ENCODE results near the gene FAM81A. TPM values are rescaled to one million over a fixed set of nuclear protein-coding genes. Genes with fewer than 3 reads are reported as not detected.
"Not testable (repeated sequence)": the region's sequence is repeated elsewhere in the genome, so short reads cannot be mapped to it uniquely, and the experiment has no call there.

FAM81A gene
- total RNA-seq, 4 donors from 2014 or later, result 1.5 to 4.4 TPM; not detected in 2

GRCh38 chr15:59453474-59454215 lies 15.7 kb downstream of the FAM81A start:
- intact Hi-C loops (cut with DNase I; ENCODE audit: low total_unique reads), result no loop called here
- H3K9me3 ChIP-seq, result no peaks in the 10 kb centered on the region
- H3K4me1 ChIP-seq, result no peaks in the 10 kb centered on the region
- no peaks in the 10 kb centered on the region for H3K36me3 ChIP-seq
- H3K4me3 ChIP-seq, result no peak overlapping the region
- no peaks in the 10 kb centered on the region for H3K27me3 ChIP-seq
- DNase-seq, result no peak
- H3K27ac ChIP-seq, result no peak overlapping the region
- no peak for TF ChIP-seq CTCF (IDR thresholded peaks at IDR 0.05)
- TF ChIP-seq POLR2A (IDR thresholded peaks at IDR 0.05), result no peak

DNA sequence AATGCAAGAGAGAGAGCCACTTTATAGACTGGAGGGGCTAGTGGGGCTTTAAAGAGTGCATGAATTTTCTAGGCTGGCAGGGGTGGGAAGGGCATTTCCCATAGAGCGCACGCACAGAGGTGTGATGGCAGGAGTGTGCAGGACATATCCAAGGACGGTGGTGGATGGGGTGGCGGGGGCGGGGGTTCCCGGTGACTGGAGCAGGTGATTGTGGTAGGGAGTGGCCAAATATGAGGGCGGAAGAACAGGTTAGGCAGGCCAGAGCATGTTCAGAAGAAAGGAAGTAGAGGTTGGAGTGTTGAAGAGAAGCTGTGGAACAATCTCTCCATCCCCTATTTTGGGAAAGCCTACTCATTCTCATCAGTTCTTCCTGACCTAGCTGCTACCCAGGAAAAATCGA lies 18.1 kb downstream of the FAM81A start:
- no peak overlapping the region for H3K4me3 ChIP-seq
- DNase-seq, result no peak
- no peaks in the 10 kb centered on the region for H3K36me3 ChIP-seq

DNA sequence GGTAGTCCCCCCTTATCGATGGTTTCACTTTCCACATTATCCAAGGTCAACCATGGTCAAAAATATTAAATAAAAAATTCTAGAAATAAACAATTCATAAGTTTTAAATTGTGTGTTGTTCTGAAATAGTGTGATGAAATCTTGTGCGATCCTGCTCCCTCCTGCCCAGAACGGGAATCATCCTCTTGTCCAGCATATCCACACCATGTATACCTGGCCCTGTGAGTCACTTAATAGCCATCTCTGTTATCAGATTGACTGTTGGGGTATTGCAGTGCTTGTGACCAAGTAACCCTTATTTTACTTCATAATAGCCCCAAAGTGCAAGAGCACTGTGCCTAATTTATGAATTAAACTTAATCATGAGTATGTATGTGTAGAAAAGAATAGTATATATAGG lies 19.1 kb downstream of the FAM81A start:
- TF ChIP-seq CTCF (IDR thresholded peaks at IDR 0.05) (no peak), POLR2A (IDR thresholded peaks at IDR 0.05) (no peak)
- no peaks in the 10 kb centered on the region for H3K27me3 ChIP-seq
- H3K4me3 ChIP-seq, result no peak overlapping the region
- intact Hi-C loops (cut with DNase I; ENCODE audit: low total_unique reads), result no loop called here
- no peaks in the 10 kb centered on the region for H3K9me3 ChIP-seq
- no peak for DNase-seq
- no peak overlapping the region for H3K27ac ChIP-seq
- no peaks in the 10 kb centered on the region for H3K4me1 ChIP-seq
- H3K36me3 ChIP-seq, result no peaks in the 10 kb centered on the region

More for the DNA sequence above, 18.1 kb downstream of the FAM81A start:
- Histone ChIP-seq H3K4me1 (no peaks in the 10 kb centered on the region), H3K27ac (no peak overlapping the region), H3K27me3 (no peaks in the 10 kb centered on the region), H3K9me3 (no peaks in the 10 kb centered on the region)
- TF ChIP-seq POLR2A (IDR thresholded peaks at IDR 0.05), result no peak
- no peak for TF ChIP-seq CTCF (IDR thresholded peaks at IDR 0.05)
- intact Hi-C loops (cut with DNase I; ENCODE audit: low total_unique reads), result no loop called here

GRCh38 chr15:59461521-59461920 lies 23.5 kb downstream of the FAM81A start:
- Histone ChIP-seq H3K9me3 (no peaks in the 10 kb centered on the region), H3K27me3 (no peaks in the 10 kb centered on the region), H3K4me1 (no peaks in the 10 kb centered on the region), H3K27ac (no peak overlapping the region), H3K36me3 (no peaks in the 10 kb centered on the region), H3K4me3 (no peak overlapping the region)
- DNase-seq, result no peak
- TF ChIP-seq POLR2A (IDR thresholded peaks at IDR 0.05), result no peak
- no peak for TF ChIP-seq CTCF (IDR thresholded peaks at IDR 0.05)
- intact Hi-C loops (cut with DNase I; ENCODE audit: low total_unique reads), result no loop called here

DNA sequence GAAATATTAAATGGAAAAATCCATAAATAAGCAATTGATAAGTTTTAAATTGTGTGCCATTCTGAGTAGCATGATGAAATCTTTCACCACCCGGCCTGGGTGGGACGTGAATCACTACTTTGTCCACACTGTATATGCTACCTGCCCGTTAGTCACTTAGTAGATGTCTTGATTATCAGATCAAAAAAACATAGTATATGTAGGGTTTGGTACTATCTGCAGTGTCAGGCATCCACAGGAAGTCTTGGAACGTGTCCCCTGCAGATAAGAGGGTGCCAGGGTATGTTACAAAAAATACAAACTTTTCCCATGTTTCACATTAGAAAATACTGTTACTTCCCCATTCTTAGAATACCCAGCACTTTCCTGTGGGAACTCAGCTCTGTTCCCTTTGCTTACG lies 35.2 kb downstream of the FAM81A start:
- no peaks in the 10 kb centered on the region for H3K36me3 ChIP-seq
- H3K27ac ChIP-seq, result no peak overlapping the region
- H3K9me3 ChIP-seq, result no peaks in the 10 kb centered on the region
- no peak for DNase-seq
- H3K4me3 ChIP-seq, result no peak overlapping the region
- H3K4me1 ChIP-seq, result no peaks in the 10 kb centered on the region
- no peak for TF ChIP-seq POLR2A (IDR thresholded peaks at IDR 0.05)
- no peak for TF ChIP-seq CTCF (IDR thresholded peaks at IDR 0.05)
- no peaks in the 10 kb centered on the region for H3K27me3 ChIP-seq
- intact Hi-C loops (cut with DNase I; ENCODE audit: low total_unique reads), result no loop called here

GRCh38 chr15:59475161-59475560 lies 37.2 kb downstream of the FAM81A start:
- DNase-seq; intact Hi-C loops (cut with DNase I; ENCODE audit: low total_unique reads): not testable (repeated sequence)

More at GRCh38 chr15:59475161-59475560, 37.2 kb downstream of the FAM81A start:
- not testable (repeated sequence) for H3K4me3 ChIP-seq, H3K36me3 ChIP-seq, H3K4me1 ChIP-seq, H3K9me3 ChIP-seq, H3K27me3 ChIP-seq, H3K27ac ChIP-seq

Measured in uterus (tissue), 4 donors.